ENCODE data around the gene FXYD3.

GRCh38 chr19:35087393-35087792 is 28.2 kb upstream of the FXYD3 start:
- TF ChIP-seq EZH2 (IDR thresholded peaks at IDR 0.05; ENCODE audit: low read length) (no peak), CTCF (optimal IDR thresholded peaks at IDR 0.05 in 1 of 3, IDR thresholded peaks at IDR 0.05 in 1 of 3, conservative IDR thresholded peaks at IDR 0.05 in 1 of 3; ENCODE audit: extremely low read depth in 1 of 3, insufficient read depth in 2 of 3, low read length in 3 of 3) (no peak)

Data from keratinocyte (primary cell).